Cardiac muscle cell (in vitro differentiated cells and primary cell): Measurements from ENCODE around the gene CTIF. TPM values are rescaled to one million over a fixed set of nuclear protein-coding genes. Genes with fewer than 3 reads are reported as not detected.

Experiments
- DNase-seq, 2 donors: peaks; one replicate each; pipeline versions ENCODE4 v3.0.0 to v3.0.0-alpha.2; 2010 to 2017; ENCODE audit warnings: low read depth in 1 of 2, low spot score in 1 of 2
- H3K27ac ChIP-seq: fragments of 200-600 bp; sonication (generic); 2 replicates; pipeline ENCODE4 v1.5.1; 2016
- H3K27me3 ChIP-seq: fragments of 200-600 bp; sonication (generic); 2 replicates; pipeline ENCODE4 v1.6.0; 2016; ENCODE audit warnings: control low read depth
- H3K36me3 ChIP-seq: fragments of 200-600 bp; sonication (generic); 2 replicates; pipeline ENCODE4 v1.5.1; 2016; ENCODE audit warnings: control low read depth
- H3K4me1 ChIP-seq: fragments of 200-600 bp; sonication (generic); 2 replicates; pipeline ENCODE4 v1.8.1; 2017; ENCODE audit warnings: low read depth, mild to moderate bottlenecking, mixed run types
- H3K4me3 ChIP-seq: fragments of 200-600 bp; sonication (generic); 2 replicates; pipeline ENCODE4 v1.5.1; 2016; ENCODE audit warnings: mild to moderate bottlenecking
- H3K9me3 ChIP-seq: fragments of 200-600 bp; sonication (generic); 2 replicates; pipeline ENCODE4 v1.5.1; 2017; ENCODE audit warnings: low read depth, mild to moderate bottlenecking, control low read depth
- polyA plus RNA-seq: library from polyadenylated mRNA; unstranded; fragments of >200 nt; fragmentation: Nextera tagmentation; extraction: Ambion mirVana; gene quantifications from 2 replicates; pipeline ENCODE4 v1.2.1, GENCODE V29; 2016
- total RNA-seq: library from RNA; depleted of rRNA; stranded (reverse); fragments of >200 nt; gene quantifications from 2 replicates; pipeline ENCODE4 v1.2.3, GENCODE V29; 2016
- TF ChIP-seq, protein P1 (sequence below): IDR thresholded peaks from 2 replicates; pipeline ENCODE4 v1.5.1; 2012; ENCODE audit warnings: low read depth, mild to moderate bottlenecking, low read length

CTIF gene
- total and polyA plus RNA-seq, 2 experiments from 2014 or later = 16.5 to 22.0 TPM

DNA sequence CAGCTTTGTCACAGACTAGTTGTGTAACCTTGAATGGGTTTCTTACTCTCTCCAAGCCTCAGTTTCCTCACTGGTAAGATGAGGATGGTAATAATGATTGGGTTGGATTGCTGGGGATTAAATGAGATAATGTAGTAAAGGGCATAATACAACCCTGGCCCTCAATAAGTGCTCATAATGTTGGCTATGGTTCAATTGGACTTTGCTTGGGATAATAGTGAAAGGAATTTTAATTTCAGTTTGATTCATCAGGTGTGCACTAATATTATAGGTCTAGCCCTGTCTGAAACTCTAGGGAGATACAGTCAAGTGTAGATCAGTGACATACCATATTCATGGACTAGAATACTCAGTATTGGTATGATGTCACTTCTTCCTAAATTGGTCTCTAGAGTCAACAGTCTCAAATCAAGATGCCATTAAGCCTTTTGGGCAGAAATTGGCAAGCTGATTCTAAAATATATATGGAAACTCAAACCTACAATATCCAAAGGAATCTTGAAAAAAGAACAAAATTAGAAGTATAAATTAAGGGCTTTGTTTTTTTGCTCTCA, 250.5 kb downstream of the CTIF start:
- Histone ChIP-seq H3K27me3 (no peaks in the 10 kb centered on the region), H3K4me3 (no peak overlapping the region), H3K4me1 (peaks cover 24% of the 10 kb centered on the region), H3K36me3 (no peaks in the 10 kb centered on the region), H3K27ac (peak overlapping the region; percentile 89), H3K9me3 (no peaks in the 10 kb centered on the region)
- no peak for DNase-seq
- TF ChIP-seq, protein P1, sequence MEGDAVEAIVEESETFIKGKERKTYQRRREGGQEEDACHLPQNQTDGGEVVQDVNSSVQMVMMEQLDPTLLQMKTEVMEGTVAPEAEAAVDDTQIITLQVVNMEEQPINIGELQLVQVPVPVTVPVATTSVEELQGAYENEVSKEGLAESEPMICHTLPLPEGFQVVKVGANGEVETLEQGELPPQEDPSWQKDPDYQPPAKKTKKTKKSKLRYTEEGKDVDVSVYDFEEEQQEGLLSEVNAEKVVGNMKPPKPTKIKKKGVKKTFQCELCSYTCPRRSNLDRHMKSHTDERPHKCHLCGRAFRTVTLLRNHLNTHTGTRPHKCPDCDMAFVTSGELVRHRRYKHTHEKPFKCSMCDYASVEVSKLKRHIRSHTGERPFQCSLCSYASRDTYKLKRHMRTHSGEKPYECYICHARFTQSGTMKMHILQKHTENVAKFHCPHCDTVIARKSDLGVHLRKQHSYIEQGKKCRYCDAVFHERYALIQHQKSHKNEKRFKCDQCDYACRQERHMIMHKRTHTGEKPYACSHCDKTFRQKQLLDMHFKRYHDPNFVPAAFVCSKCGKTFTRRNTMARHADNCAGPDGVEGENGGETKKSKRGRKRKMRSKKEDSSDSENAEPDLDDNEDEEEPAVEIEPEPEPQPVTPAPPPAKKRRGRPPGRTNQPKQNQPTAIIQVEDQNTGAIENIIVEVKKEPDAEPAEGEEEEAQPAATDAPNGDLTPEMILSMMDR = no peak

DNA sequence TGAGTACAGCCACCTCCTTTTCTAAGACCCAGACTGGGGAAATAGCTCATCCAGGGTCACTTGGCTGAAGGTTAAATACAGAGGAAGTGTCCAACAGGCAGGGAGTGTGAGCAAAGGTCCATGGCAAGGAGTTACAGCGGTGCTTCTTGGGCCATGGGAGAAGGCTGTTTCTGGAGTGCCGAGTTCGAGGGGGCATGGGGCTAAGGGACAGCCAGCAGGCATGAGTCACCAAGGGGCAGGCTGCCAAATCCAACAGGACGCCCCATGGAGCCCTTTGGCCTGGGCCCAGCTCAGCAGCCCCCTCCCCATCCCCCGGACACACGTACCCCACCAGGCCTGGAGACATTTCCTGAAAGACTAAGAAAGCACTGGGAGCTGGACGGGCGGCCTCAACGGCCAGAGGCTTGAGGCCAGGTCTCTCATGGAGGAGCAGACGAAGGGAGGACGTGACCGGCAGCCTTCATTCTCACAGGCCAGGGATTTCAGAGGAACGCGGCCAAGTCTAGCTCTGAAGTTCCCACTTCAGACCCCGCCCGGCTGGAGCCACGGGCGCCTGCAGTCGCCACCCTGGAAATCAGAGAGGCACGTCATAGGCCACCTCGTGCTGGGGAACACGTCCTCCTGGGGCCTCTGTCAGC, 251.5 kb downstream of the CTIF start:
- TF ChIP-seq, protein P1 = no peak
- peak in 1 of 2 donors; percentile 67 for DNase-seq
- H3K27ac ChIP-seq = no peak overlapping the region
- H3K9me3 ChIP-seq = no peaks in the 10 kb centered on the region
- H3K36me3 ChIP-seq = no peaks in the 10 kb centered on the region
- H3K27me3 ChIP-seq = no peaks in the 10 kb centered on the region
- no peak overlapping the region for H3K4me3 ChIP-seq
- H3K4me1 ChIP-seq = peaks cover 24% of the 10 kb centered on the region

DNA sequence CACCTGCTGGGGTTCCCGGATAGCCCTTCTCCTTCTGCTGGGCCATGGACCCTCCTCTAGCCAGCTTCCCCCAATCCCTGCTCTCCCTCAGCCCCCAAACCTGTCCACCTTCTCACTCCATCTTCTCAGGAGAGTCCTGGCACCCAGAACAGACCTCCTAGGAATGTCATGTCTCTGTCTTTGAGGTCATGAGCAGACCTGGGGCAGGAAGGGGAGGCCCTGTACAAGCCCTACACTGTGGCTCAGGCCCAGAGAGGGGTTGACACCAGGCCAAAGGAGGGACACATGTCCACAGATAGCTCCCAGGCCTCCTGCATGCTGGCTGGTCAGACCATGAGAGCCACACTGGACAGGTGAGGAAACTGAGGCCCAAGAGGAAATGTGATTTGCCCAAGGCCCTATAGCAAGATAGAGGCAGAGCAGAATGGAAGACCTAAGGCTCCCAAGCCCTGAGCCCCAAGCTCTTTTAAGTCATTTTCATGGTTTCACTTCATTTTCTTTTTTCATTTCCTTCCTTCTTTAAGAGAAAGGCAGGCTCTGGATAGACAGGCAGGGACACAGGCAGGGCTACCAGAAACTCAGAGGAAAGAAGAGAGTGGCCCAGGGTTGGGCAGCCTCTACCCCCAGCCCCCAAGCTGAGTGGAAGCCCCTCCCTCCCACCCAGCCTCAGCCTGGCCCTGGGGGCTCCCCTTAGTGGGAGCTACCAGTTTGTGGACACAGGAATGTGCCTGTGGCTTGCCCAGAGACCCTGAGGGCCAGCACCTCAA, 252.2 kb downstream of the CTIF start:
- Histone ChIP-seq H3K4me1 (peaks cover 24% of the 10 kb centered on the region), H3K27ac (no peak overlapping the region), H3K9me3 (no peaks in the 10 kb centered on the region), H3K27me3 (no peaks in the 10 kb centered on the region), H3K4me3 (no peak overlapping the region), H3K36me3 (no peaks in the 10 kb centered on the region)
- DNase-seq = no peak
- TF ChIP-seq, protein P1 = no peak

DNA sequence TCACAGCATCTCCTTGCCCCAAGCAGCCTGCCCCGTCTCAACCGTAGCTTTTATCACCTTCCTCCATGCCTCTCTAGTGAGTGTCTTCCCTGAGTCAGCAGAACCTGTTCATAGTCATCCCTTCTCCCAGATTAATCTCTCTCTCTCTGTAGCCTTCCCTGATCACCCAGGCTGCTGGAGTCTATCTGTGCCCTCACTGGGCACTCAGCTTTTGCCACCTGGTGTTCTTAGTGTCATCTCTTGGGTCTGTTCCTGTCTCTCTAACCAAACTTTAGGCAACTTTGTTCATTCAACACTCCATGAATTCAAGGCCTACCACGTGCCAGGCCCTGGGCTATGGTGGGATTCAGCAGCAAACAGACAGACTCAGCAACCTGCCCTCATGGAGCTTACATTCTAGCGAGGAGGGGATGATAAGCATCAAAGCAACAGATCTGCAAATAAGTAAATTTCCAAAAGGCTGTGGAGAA, 252.8 kb downstream of the CTIF start:
- H3K4me3 ChIP-seq = no peak overlapping the region
- peaks cover 24% of the 10 kb centered on the region for H3K4me1 ChIP-seq
- H3K36me3 ChIP-seq = no peaks in the 10 kb centered on the region
- no peak overlapping the region for H3K27ac ChIP-seq
- H3K9me3 ChIP-seq = no peaks in the 10 kb centered on the region
- TF ChIP-seq, protein P1 = no peak
- DNase-seq = no peak
- no peaks in the 10 kb centered on the region for H3K27me3 ChIP-seq

DNA sequence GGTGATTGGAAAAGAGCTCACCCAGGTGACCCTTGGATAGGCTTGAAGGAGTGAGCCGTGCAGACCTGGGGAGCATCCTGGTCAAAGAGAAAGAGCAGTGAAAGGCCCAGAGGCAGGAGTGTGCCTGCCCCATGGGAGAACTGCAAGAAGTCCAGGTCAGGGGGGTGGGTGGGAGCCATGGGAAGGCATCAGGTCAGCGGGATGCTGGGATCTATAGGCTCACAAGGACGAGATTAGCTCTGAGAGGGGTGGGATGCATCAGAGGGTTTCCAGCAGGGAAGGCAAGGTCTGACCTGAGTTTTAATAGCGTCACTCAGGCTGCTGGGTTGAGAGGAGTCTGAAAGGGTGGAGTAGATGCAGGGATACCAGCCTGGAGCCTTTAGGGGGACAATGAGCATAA, 253.3 kb downstream of the CTIF start:
- H3K4me1 ChIP-seq = peaks cover 19% of the 10 kb centered on the region
- no peaks in the 10 kb centered on the region for H3K36me3 ChIP-seq
- DNase-seq = no peak
- H3K27ac ChIP-seq = no peak overlapping the region
- H3K27me3 ChIP-seq = no peaks in the 10 kb centered on the region
- no peaks in the 10 kb centered on the region for H3K9me3 ChIP-seq
- H3K4me3 ChIP-seq = no peak overlapping the region
- TF ChIP-seq, protein P1 = no peak
